ENCODE measurements around the gene JMJD7.

GRCh38 chr15:41823502-41823901 lies 4.4 kb upstream of the JMJD7 start:
- no peak for TF ChIP-seq EZH2phosphoT487 (IDR thresholded peaks at IDR 0.05; ENCODE audit: borderline replicate concordance, low read length)
- TF ChIP-seq CTCF (IDR thresholded peaks at IDR 0.05; ENCODE audit: low read depth, low read length, poor library complexity, severe bottlenecking): no peak

Data from DOHH2 (cell line).